Parathyroid adenoma (tissue), 2 donors: ENCODE measurements around the gene HTR1D.

ENCODE experiments used
- H2AFZ ChIP-seq: fragments of 300-600 bp; sonication (generic); one replicate; pipeline ENCODE4 v1.7.0; 2017; ENCODE audit warnings: antibody characterized with exemption, mild to moderate bottlenecking
- H3K27ac ChIP-seq: fragments of 300-600 bp; sonication (generic); one replicate; pipeline ENCODE4 v1.7.0; 2017
- H3K27me3 ChIP-seq: fragments of 300-600 bp; sonication (generic); one replicate; pipeline ENCODE4 v1.7.0; 2017; ENCODE audit warnings: low read length; ENCODE audit not compliant: control insufficient read depth, insufficient read depth
- H3K36me3 ChIP-seq: fragments of 300-600 bp; sonication (generic); one replicate; pipeline ENCODE4 v1.7.0; 2017; ENCODE audit warnings: low read length; ENCODE audit not compliant: control insufficient read depth, insufficient read depth
- H3K4me1 ChIP-seq: fragments of 300-600 bp; sonication (generic); one replicate; pipeline ENCODE4 v1.7.0; 2017; ENCODE audit warnings: control low read depth
- H3K4me2 ChIP-seq: fragments of 300-600 bp; sonication (generic); one replicate; pipeline ENCODE4 v1.7.0; 2017; ENCODE audit warnings: low read length
- H3K4me3 ChIP-seq: fragments of 300-600 bp; sonication (generic); one replicate; pipeline ENCODE4 v1.7.0; 2017; ENCODE audit warnings: low read depth, low read length
- H3K79me2 ChIP-seq: fragments of 300-600 bp; sonication (generic); one replicate; pipeline ENCODE4 v1.7.0; 2017; ENCODE audit warnings: control low read depth
- H3K9ac ChIP-seq: fragments of 300-600 bp; sonication (generic); one replicate; pipeline ENCODE4 v1.7.0; 2017; ENCODE audit warnings: mild to moderate bottlenecking
- H3K9me3 ChIP-seq: fragments of 300-600 bp; sonication (generic); one replicate; pipeline ENCODE4 v1.7.0; 2017; ENCODE audit warnings: low read length; ENCODE audit not compliant: control insufficient read depth
- TF ChIP-seq, protein P1 (sequence below): fragments of 300-600 bp; sonication (generic); IDR thresholded peaks from one replicate; pipeline ENCODE4 v1.7.0; 2017; ENCODE audit warnings: antibody characterized with exemption, mild to moderate bottlenecking
- donor health status: primary hyperparathyroidism.

Gene HTR1D

GRCh38 chr1:23178414-23178813, 38.9 kb downstream of the HTR1D start:
- H3K4me2 ChIP-seq: peak overlapping the region; percentile 98
- H3K9me3 ChIP-seq: no peaks in the 10 kb centered on the region
- TF ChIP-seq, protein P1, sequence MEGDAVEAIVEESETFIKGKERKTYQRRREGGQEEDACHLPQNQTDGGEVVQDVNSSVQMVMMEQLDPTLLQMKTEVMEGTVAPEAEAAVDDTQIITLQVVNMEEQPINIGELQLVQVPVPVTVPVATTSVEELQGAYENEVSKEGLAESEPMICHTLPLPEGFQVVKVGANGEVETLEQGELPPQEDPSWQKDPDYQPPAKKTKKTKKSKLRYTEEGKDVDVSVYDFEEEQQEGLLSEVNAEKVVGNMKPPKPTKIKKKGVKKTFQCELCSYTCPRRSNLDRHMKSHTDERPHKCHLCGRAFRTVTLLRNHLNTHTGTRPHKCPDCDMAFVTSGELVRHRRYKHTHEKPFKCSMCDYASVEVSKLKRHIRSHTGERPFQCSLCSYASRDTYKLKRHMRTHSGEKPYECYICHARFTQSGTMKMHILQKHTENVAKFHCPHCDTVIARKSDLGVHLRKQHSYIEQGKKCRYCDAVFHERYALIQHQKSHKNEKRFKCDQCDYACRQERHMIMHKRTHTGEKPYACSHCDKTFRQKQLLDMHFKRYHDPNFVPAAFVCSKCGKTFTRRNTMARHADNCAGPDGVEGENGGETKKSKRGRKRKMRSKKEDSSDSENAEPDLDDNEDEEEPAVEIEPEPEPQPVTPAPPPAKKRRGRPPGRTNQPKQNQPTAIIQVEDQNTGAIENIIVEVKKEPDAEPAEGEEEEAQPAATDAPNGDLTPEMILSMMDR: no peak
- no peaks in the 10 kb centered on the region for H3K27me3 ChIP-seq
- peak overlapping the region; percentile 71 for H3K27ac ChIP-seq
- H3K9ac ChIP-seq: no peak overlapping the region
- peaks cover 4% of the 10 kb centered on the region for H3K4me1 ChIP-seq
- H2AFZ ChIP-seq: peak overlapping the region; percentile 83
- peak overlapping the region; percentile 66 for H3K4me3 ChIP-seq
- no peaks in the 10 kb centered on the region for H3K79me2 ChIP-seq
- H3K36me3 ChIP-seq: no peaks in the 10 kb centered on the region

DNA sequence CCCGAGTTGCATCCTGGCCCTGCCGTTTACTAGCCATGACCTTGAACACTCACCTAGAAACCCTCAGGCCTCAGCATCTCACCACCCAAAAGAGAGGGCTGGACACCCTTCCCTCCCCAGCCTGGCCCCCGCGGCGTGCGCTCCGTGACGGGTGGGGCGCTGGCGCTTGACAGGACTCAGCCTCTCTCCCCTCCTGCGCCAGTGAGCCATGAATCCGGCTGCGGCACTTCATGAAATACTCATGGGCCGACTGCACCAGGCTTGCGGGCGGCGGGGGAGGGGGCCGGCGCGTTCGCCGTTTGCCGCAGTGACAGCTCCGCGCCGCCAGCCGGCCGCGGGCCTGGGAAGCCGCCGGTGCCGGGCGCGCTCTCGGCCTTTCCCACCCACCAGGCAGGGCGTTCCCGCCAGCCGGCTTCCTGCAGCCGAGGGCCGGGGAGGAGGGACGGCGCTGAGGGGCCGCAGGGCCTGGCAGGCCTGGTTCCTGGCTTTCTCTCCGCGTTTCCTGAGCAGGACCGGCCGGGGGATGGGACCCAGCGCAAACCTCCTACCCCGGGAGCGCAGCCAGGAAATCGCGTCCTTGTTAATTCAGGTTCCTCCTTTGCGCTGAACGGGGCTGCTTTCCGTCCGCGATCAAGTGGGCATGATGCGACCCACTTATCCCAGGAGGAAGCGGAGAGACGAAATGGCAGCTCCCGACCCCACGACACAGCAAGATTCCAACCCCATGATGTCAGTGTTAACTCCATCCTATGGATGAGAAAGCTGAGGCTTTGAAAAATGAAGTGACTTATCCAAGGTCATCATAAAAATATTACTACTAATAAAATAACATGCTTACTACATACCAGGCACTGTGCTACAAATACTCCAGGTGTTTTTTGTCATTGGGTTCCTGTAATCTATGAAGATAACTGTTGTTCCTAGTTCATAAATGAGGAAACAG, 39.6 kb downstream of the HTR1D start:
- TF ChIP-seq, protein P1: no peak
- Histone ChIP-seq H3K36me3 (no peaks in the 10 kb centered on the region), H3K79me2 (no peaks in the 10 kb centered on the region), H3K9ac (no peak overlapping the region), H3K27me3 (no peaks in the 10 kb centered on the region), H3K9me3 (no peaks in the 10 kb centered on the region), H3K27ac (peak overlapping the region; percentile 71), H3K4me3 (peak overlapping the region; percentile 66), H2AFZ (peak overlapping the region; percentile 83), H3K4me2 (peak overlapping the region; percentile 98), H3K4me1 (peaks cover 4% of the 10 kb centered on the region)

DNA sequence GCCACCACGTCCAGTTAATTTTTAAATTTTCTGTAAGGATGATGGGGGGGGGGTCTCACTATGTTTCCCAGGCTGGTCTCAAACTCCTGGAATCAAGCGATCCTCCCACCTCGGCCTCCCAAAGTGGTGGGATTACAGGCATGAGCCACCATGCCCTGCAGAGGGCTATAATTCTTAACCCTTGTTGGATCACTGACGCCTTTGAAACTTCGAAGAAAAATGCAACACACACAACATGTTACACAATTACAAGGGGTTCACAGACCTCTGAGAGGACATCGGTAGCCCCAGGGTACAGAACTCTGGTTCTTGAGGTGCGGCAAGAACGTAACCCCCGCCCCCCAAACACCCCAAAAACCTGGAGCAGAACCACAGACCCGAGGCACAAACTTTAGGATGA, 40.3 kb downstream of the HTR1D start:
- H3K9ac ChIP-seq: no peak overlapping the region

DNA sequence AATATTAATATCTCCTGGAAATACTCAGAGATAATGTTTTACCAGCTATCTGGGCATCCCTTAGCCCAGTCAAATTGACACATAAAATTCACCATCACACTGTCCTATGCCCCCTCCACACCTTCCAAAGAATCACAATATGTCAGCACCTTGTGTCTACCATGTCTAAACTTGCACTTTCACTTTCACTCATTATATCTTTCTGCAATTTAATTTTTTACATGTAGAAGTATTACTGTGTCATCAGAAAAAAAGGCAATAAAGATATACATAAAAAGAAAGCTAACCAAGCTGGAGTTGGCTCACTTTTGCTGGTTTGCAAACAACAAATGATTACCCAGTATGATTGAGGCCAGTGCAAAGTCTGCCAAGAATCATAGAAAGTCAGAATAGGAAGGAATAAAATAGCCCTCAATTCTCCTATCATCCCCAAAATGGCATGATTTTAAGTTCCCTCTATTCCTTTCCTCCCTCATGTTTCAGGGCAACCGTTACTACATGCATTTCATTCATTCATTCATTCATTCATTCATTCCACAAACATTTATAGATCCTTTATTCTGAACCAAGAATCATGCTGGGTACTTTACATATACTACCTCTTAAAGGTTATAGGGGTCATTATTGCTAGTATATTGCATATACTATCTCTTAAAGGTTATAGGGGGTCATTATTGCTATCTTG, 42.7 kb downstream of the HTR1D start:
- Histone ChIP-seq H3K4me1 (peaks cover 4% of the 10 kb centered on the region), H3K4me3 (no peak overlapping the region), H3K27ac (no peak overlapping the region), H3K4me2 (no peak overlapping the region), H3K9me3 (no peaks in the 10 kb centered on the region), H3K9ac (no peak overlapping the region), H3K27me3 (no peaks in the 10 kb centered on the region), H3K36me3 (no peaks in the 10 kb centered on the region), H3K79me2 (no peaks in the 10 kb centered on the region), H2AFZ (no peak overlapping the region)
- TF ChIP-seq, protein P1: no peak

More for the DNA sequence above, 40.3 kb downstream of the HTR1D start:
- Histone ChIP-seq H3K4me2 (peak overlapping the region; percentile 98), H3K4me1 (peaks cover 4% of the 10 kb centered on the region), H3K79me2 (no peaks in the 10 kb centered on the region), H3K4me3 (peak overlapping the region; percentile 66), H3K36me3 (no peaks in the 10 kb centered on the region), H2AFZ (peak overlapping the region; percentile 83), H3K27me3 (no peaks in the 10 kb centered on the region), H3K9me3 (no peaks in the 10 kb centered on the region), H3K27ac (peak overlapping the region; percentile 47)
- TF ChIP-seq, protein P1: no peak
